Omental fat pad (tissue), 4 donors: ENCODE data around the gene PTPRG. TPM values are rescaled to one million over a fixed set of nuclear protein-coding genes. Genes with fewer than 3 reads are reported as not detected.

Experiments
- ATAC-seq: fragments of 150-250 bp; one replicate; pipeline ENCODE4 v1.9.1; 2016; ENCODE audit warnings: mild to moderate bottlenecking, moderate library complexity; ENCODE audit not compliant: low FRiP score
- DNase-seq: peaks from one replicate; pipeline ENCODE4 v3.0.0-alpha.2; 2019; ENCODE audit warnings: low spot score
- CTCF ChIP-seq, 3 donors: fragments of 450-650 bp; IDR thresholded peaks; one replicate each; pipeline ENCODE4 v1.5.1; 2016 to 2017; ENCODE audit warnings: antibody characterized with exemption in 3 of 3, mild to moderate bottlenecking in 3 of 3, moderate library complexity in 2 of 3
- total RNA-seq, 4 donors: library from RNA; depleted of rRNA; stranded (reverse); fragments of >200 nt; gene quantifications; one replicate each; pipeline ENCODE4 v1.1.0, GENCODE V29; 2016

Gene PTPRG
- total RNA-seq, 4 donors from 2014 or later = 90.0 to 172 (median 104) TPM

GRCh38 chr3:61681636-61682035 lies 120.3 kb downstream of the PTPRG start:
- TF ChIP-seq CTCF (IDR thresholded peaks at IDR 0.05) = no peak
- no peak for ATAC-seq
- no peak for DNase-seq

- TF ChIP-seq CTCF (IDR thresholded peaks at IDR 0.05) = no peak
- DNase-seq (no peak), ATAC-seq (no peak)
Measured at GRCh38 chr3:61682671-61683548, 121.5 kb downstream of the PTPRG start.

GRCh38 chr3:61683549-61684236 lies 122.3 kb downstream of the PTPRG start:
- TF ChIP-seq CTCF (IDR thresholded peaks at IDR 0.05) = no peak
- no peak for ATAC-seq
- DNase-seq = no peak

- no peak for TF ChIP-seq CTCF (IDR thresholded peaks at IDR 0.05)
- no peak for DNase-seq
- no peak for ATAC-seq
Measured at GRCh38 chr3:61684386-61684785, 123.0 kb downstream of the PTPRG start.

GRCh38 chr3:61685755-61686154 lies 124.4 kb downstream of the PTPRG start:
- no peak for TF ChIP-seq CTCF (IDR thresholded peaks at IDR 0.05)
- DNase-seq (no peak), ATAC-seq (no peak)

GRCh38 chr3:61686228-61686648 lies 124.9 kb downstream of the PTPRG start:
- TF ChIP-seq CTCF (IDR thresholded peaks at IDR 0.05) = no peak
- no peak for DNase-seq
- no peak for ATAC-seq
